RWPE1 (cell line): ENCODE results near the gene WHRN.

Experiments
- CTCF ChIA-PET: fragments of 350-600 bp; sonication (Branson Sonifier 250); formaldehyde crosslinking; extraction: SDS; loops from one replicate; lab custom pipeline; 2021; lab: Yijun Ruan, JAX
- POLR2A ChIA-PET: fragments of 400-600 bp; formaldehyde crosslinking; extraction: SDS; loops from one replicate; lab custom pipeline; 2020; ENCODE audit warnings: antibody characterized with exemption; ENCODE audit not compliant: low non-redundant PET; lab: Yijun Ruan, JAX
- DNase-seq: peaks from one replicate; pipeline ENCODE4 v3.0.0; 2012; ENCODE audit warnings: low spot score
- H3K27ac ChIP-seq: fragments of 450-650 bp; 2 replicates; pipeline ENCODE4 v1.5.1; 2017
- TF ChIP-seq, protein P1 (sequence below): fragments of 450-650 bp; conservative IDR thresholded peaks from 2 replicates; pipeline ENCODE4 v1.5.1; 2017; ENCODE audit warnings: low read depth, mild to moderate bottlenecking

Gene WHRN

GRCh38 chr9:114518599-114519022, 13.3 kb upstream of the WHRN start:
- DNase-seq, result no peak
- H3K27ac ChIP-seq, result no peak overlapping the region
- CTCF ChIA-PET, result interaction anchor here (2.4 kb wide), 1 partner anchor 10 kb away, joined by 9 read pairs; no protein-coding TSS in a partner anchor
- TF ChIP-seq, protein P1, sequence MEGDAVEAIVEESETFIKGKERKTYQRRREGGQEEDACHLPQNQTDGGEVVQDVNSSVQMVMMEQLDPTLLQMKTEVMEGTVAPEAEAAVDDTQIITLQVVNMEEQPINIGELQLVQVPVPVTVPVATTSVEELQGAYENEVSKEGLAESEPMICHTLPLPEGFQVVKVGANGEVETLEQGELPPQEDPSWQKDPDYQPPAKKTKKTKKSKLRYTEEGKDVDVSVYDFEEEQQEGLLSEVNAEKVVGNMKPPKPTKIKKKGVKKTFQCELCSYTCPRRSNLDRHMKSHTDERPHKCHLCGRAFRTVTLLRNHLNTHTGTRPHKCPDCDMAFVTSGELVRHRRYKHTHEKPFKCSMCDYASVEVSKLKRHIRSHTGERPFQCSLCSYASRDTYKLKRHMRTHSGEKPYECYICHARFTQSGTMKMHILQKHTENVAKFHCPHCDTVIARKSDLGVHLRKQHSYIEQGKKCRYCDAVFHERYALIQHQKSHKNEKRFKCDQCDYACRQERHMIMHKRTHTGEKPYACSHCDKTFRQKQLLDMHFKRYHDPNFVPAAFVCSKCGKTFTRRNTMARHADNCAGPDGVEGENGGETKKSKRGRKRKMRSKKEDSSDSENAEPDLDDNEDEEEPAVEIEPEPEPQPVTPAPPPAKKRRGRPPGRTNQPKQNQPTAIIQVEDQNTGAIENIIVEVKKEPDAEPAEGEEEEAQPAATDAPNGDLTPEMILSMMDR, result no peak
- POLR2A ChIA-PET, result no interaction called here

DNA sequence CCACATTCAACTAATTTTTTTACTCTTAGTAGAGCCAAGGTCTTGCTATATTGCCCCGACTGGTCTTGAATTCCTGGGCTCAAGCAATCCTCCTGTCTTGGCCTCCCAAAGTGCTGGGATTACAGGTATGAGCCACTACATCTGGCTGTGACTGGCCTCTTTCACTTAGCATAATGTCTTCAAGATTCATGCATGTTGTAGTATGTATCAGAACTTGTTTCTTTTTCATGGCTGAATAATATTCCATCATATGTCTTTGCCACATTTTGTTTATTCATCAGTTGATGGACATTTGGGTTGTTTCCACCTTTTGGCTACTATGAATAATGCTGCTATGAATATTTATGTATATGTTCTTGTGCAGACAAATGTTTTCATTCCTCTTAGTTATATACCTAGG, 12.8 kb upstream of the WHRN start:
- H3K27ac ChIP-seq, result no peak overlapping the region
- TF ChIP-seq, protein P1, result no peak
- POLR2A ChIA-PET, result no interaction called here
- DNase-seq, result no peak
- CTCF ChIA-PET, result interaction anchor here (2.4 kb wide), 1 partner anchor 10 kb away, joined by 9 read pairs; no protein-coding TSS in a partner anchor

- DNase-seq, result no peak
- H3K27ac ChIP-seq, result no peak overlapping the region
- CTCF ChIA-PET, result interaction anchor here (0.6 kb wide), 1 partner anchor 8 kb away, joined by 4 read pairs; no protein-coding TSS in a partner anchor
- POLR2A ChIA-PET, result no interaction called here
- TF ChIP-seq, protein P1, result no peak
These were observed 11.6 kb upstream of the WHRN start for GRCh38 chr9:114516913-114517312.

GRCh38 chr9:114515528-114515927, 10.3 kb upstream of the WHRN start:
- TF ChIP-seq, protein P1, result no peak
- ChIA-PET POLR2A (no interaction called here), CTCF (no interaction called here)
- no peak for DNase-seq
- H3K27ac ChIP-seq, result no peak overlapping the region

DNA sequence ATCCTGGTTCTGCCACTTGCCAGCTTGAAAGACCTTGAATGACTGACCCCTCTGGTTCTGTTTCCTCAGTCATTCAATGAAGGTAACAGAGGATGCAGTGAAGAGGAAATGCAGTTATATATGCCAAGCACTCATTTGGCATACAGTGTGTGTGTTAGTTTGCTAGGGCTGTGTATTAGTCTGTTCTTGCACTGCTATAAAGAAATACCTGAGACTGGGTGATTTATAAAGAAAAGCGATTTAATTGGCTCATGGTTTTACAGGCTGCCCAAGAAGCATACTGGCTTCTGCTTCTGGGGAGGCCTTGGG, 8.6 kb upstream of the WHRN start:
- POLR2A ChIA-PET, result no interaction called here
- CTCF ChIA-PET, result no interaction called here

GRCh38 chr9:114513055-114513958, 8.0 kb upstream of the WHRN start:
- TF ChIP-seq, protein P1, result no peak
- ChIA-PET POLR2A (no interaction called here), CTCF (interaction anchor here (0.7 kb wide), 1 partner anchor 107 kb away, joined by 3 read pairs; no protein-coding TSS in a partner anchor)
- no peak for DNase-seq
- no peak overlapping the region for H3K27ac ChIP-seq

More for the DNA sequence above, 8.6 kb upstream of the WHRN start:
- TF ChIP-seq, protein P1, result no peak
- no peak for DNase-seq
- H3K27ac ChIP-seq, result no peak overlapping the region
